GM10248 (cell line): Measurements from ENCODE around the gene ITGA1.

Experiments used
- CTCF ChIA-PET: fragments of 300-600 bp; sonication (Branson Sonifier 250); formaldehyde crosslinking; extraction: SDS; loops from one replicate; lab custom pipeline; 2021; ENCODE audit warnings: antibody characterized with exemption; lab: Yijun Ruan, JAX
- POLR2A ChIA-PET: fragments of 350-650 bp; sonication (Branson Sonifier 250); formaldehyde crosslinking; extraction: SDS; loops from one replicate; lab custom pipeline; 2020; ENCODE audit warnings: antibody characterized with exemption; lab: Yijun Ruan, JAX
- DNase-seq: peaks from one replicate; pipeline ENCODE4 v3.0.0; 2012; ENCODE audit errors: extremely low spot score
- CTCF ChIP-seq: IDR thresholded peaks from 2 replicates; pipeline ENCODE4 v1.5.1; 2012; ENCODE audit warnings: mild to moderate bottlenecking, low read depth; ENCODE audit errors: extremely low read depth, missing control alignments, control extremely low read depth

The ITGA1 gene

GRCh38 chr5:52993367-52993766 lies 205.7 kb downstream of the ITGA1 start:
- CTCF ChIA-PET, result no interaction called here
- TF ChIP-seq CTCF, result no peak
- no peak for DNase-seq
- POLR2A ChIA-PET, result no interaction called here

GRCh38 chr5:52994266-52994665 lies 206.6 kb downstream of the ITGA1 start:
- POLR2A ChIA-PET, result no interaction called here
- no peak for DNase-seq
- TF ChIP-seq CTCF, result no peak
- CTCF ChIA-PET, result no interaction called here

GRCh38 chr5:52995095-52995494 lies 207.4 kb downstream of the ITGA1 start:
- no peak for DNase-seq
- POLR2A ChIA-PET, result no interaction called here
- CTCF ChIA-PET, result no interaction called here
- TF ChIP-seq CTCF, result no peak

- TF ChIP-seq CTCF, result no peak
- CTCF ChIA-PET, result interaction anchor here (0.6 kb wide), 1 partner anchor 979 kb away, joined by 3 read pairs; no protein-coding TSS in a partner anchor
- POLR2A ChIA-PET, result no interaction called here
- no peak for DNase-seq
Measured at GRCh38 chr5:52995914-52996313, 208.2 kb downstream of the ITGA1 start.

- ChIA-PET CTCF (interaction anchor here (1.0 kb wide), 1 partner anchor 49 kb away, joined by 4 read pairs; no protein-coding TSS in a partner anchor), POLR2A (no interaction called here)
- no peak for TF ChIP-seq CTCF
- DNase-seq, result no peak
Measured at GRCh38 chr5:52996979-52997378, 209.3 kb downstream of the ITGA1 start.

GRCh38 chr5:52997424-52997823 lies 209.7 kb downstream of the ITGA1 start:
- ChIA-PET CTCF (interaction anchor here (1.0 to 2.0 kb wide), 2 partner anchors 49 kb away, joined by 4 to 5 read pairs; no protein-coding TSS in a partner anchor), POLR2A (no interaction called here)
- DNase-seq, result no peak
- TF ChIP-seq CTCF, result no peak
